Endothelial cell of umbilical vein (primary cell): ENCODE data around the gene STRIP2. TPM values are rescaled to one million over a fixed set of nuclear protein-coding genes. Genes with fewer than 3 reads are reported as not detected.

Experiments
- BruUV-seq: library from RNA; stranded (reverse); fragments of 400-500 nt; replicated peaks from 2 replicates; lab custom pipeline; 2021; lab: Mats Ljungman, UMichigan
- CTCF ChIA-PET: fragments of 300-600, 350-600 bp; sonication (Branson Sonifier 250); formaldehyde crosslinking; loops from one replicate; lab custom pipeline; 2021; ENCODE audit warnings: antibody characterized with exemption, inconsistent platforms; lab: Charles Lee
- POLR2A ChIA-PET: fragments of 300-600, 350-600 bp; sonication (Branson Sonifier 250); formaldehyde crosslinking; loops from one replicate; lab custom pipeline; 2021; ENCODE audit warnings: antibody characterized with exemption, inconsistent platforms; lab: Charles Lee
- DNase-seq: peaks from one replicate; pipeline ENCODE4 v3.0.0-alpha.2; 2011; ENCODE audit warnings: low read depth, low spot score
- FAIRE-seq: peaks from 2 replicates; lab custom pipeline; 2011; peaks lifted over from hg19 to GRCh38; lab: Jason Lieb, UNC
- H2AFZ ChIP-seq: 2 replicates; pipeline ENCODE4 v1.6.0; 2012; ENCODE audit warnings: low read depth, low read length, control low read depth, inconsistent platforms
- H3K27ac ChIP-seq: 2 replicates; pipeline ENCODE4 v1.5.1; 2011; ENCODE audit warnings: low read depth, mild to moderate bottlenecking, control low read depth, low read length, moderate library complexity; ENCODE audit not compliant: insufficient read depth
- H3K27me3 ChIP-seq, 2 experiments: 2 replicates each; pipeline versions ENCODE4 v1.6.0 to v1.6.1; 2011; ENCODE audit warnings: low read length in 2 of 2, mixed read lengths in 1 of 2; ENCODE audit not compliant: control insufficient read depth in 2 of 2, insufficient read depth in 2 of 2
- H3K36me3 ChIP-seq, 2 experiments: 2 replicates in 1 of 2; 3 replicates in 1 of 2; pipeline ENCODE4 v1.5.1; 2011; ENCODE audit warnings: low read length in 2 of 2, mild to moderate bottlenecking in 1 of 2, moderate library complexity in 1 of 2; ENCODE audit not compliant: control insufficient read depth in 2 of 2, insufficient read depth in 2 of 2; ENCODE audit errors: extremely low read depth in 1 of 2
- H3K4me1 ChIP-seq: 3 replicates; pipeline ENCODE4 v1.5.1; 2011; ENCODE audit warnings: mild to moderate bottlenecking, low read length; ENCODE audit not compliant: control insufficient read depth, insufficient read depth; ENCODE audit errors: extremely low read depth
- H3K4me2 ChIP-seq: 2 replicates; pipeline ENCODE4 v1.6.1; 2011; ENCODE audit warnings: low read length, control low read depth, mixed read lengths; ENCODE audit not compliant: insufficient read depth
- H3K4me3 ChIP-seq, 3 experiments: fragments of 200-600 bp in 1 of 3; sonication (generic), shearing (Covaris generic) in 1 of 3; replicated peaks in 1 of 3; 2 replicates each; pipeline ENCODE4 v1.5.1; 2011 to 2016; ENCODE audit warnings: control low read depth in 3 of 3, low read length in 3 of 3, mild to moderate bottlenecking in 2 of 3, inconsistent platforms in 1 of 3, low read depth in 1 of 3, moderate library complexity in 1 of 3; ENCODE audit not compliant: insufficient read depth in 1 of 3
- H3K79me2 ChIP-seq: 2 replicates; pipeline ENCODE4 v1.6.0; 2012; ENCODE audit warnings: low read length, inconsistent platforms; ENCODE audit not compliant: control insufficient read depth, insufficient read depth
- H3K9ac ChIP-seq: replicated peaks from 2 replicates; pipeline ENCODE3; 2011; ENCODE audit warnings: low read length, control low read depth; ENCODE audit not compliant: insufficient read depth; ENCODE audit errors: extremely low read depth
- H3K9me1 ChIP-seq: replicated peaks from 3 replicates; pipeline ENCODE4 v1.6.0; 2011; ENCODE audit warnings: mild to moderate bottlenecking, low read length; ENCODE audit not compliant: control insufficient read depth, insufficient read depth; ENCODE audit errors: extremely low read depth
- H3K9me3 ChIP-seq: replicated peaks from 2 replicates; pipeline ENCODE4 v1.5.1; 2012; ENCODE audit warnings: low read length, inconsistent platforms; ENCODE audit not compliant: control insufficient read depth, insufficient read depth
- H4K20me1 ChIP-seq: replicated peaks from 2 replicates; pipeline ENCODE3; 2011; ENCODE audit warnings: mild to moderate bottlenecking, low read length; ENCODE audit not compliant: control insufficient read depth, insufficient read depth; ENCODE audit errors: extremely low read depth
- EZH2 ChIP-seq: IDR thresholded peaks from 2 replicates; pipeline ENCODE4 v1.6.1; 2012; ENCODE audit warnings: borderline replicate concordance, low read depth, mild to moderate bottlenecking, moderate library complexity, low read length, inconsistent platforms; ENCODE audit not compliant: severe bottlenecking
- FOS ChIP-seq: IDR thresholded peaks from 2 replicates; pipeline ENCODE4 v1.6.1; 2011; ENCODE audit warnings: mild to moderate bottlenecking, low read length, moderate library complexity, borderline replicate concordance; ENCODE audit not compliant: insufficient read depth
- GATA2 ChIP-seq: IDR thresholded peaks from 2 replicates; pipeline ENCODE4 v1.7.0; 2011; ENCODE audit warnings: low read depth, mild to moderate bottlenecking, moderate library complexity, mixed read lengths, low read length; ENCODE audit not compliant: insufficient read length, insufficient read depth
- JUN ChIP-seq: IDR thresholded peaks from 2 replicates; pipeline ENCODE4 v1.6.1; 2011; ENCODE audit warnings: borderline replicate concordance, low read depth; ENCODE audit not compliant: insufficient read length, insufficient read depth
- MYC ChIP-seq: IDR thresholded peaks from one replicate; pipeline ENCODE4 v1.6.1; 2011; ENCODE audit warnings: mild to moderate bottlenecking, low read depth, low read length
- POLR2A ChIP-seq: IDR thresholded peaks from 2 replicates; pipeline ENCODE4 v1.6.1; 2012; ENCODE audit warnings: low read depth, mild to moderate bottlenecking, control low read depth, low read length
- POLR2AphosphoS5 ChIP-seq: IDR thresholded peaks from 2 replicates; pipeline ENCODE4 v1.6.1; 2012; ENCODE audit warnings: low read depth, mild to moderate bottlenecking, control low read depth, low read length, moderate library complexity; ENCODE audit not compliant: insufficient read depth
- dilution Hi-C: fragments of 300-500 bp; cut with MboI; formaldehyde crosslinking; loops from one replicate; pipeline ENCODE4 v1.15.0; 2019; ENCODE audit warnings: low sequenced_read_pairs; ENCODE audit not compliant: extremely low pct_ligation_motif_present
- intact Hi-C: fragments of 100-400 bp; cut with micrococcal nuclease; formaldehyde crosslinking; loops from one replicate; pipeline ENCODE4 v1.10.0; 2022
- polyA plus RNA-seq, 4 experiments: library from polyadenylated mRNA; depleted of rRNA in 3 of 4; stranded (reverse) in 3 of 4; unstranded in 1 of 4; fragments of >200 nt; gene quantifications; 2 replicates each; pipeline versions ENCODE4 v1.2.1 to v1.2.3, GENCODE V29; 2011 to 2012; ENCODE audit warnings: missing spikeins in 1 of 4
- total RNA-seq: library from RNA; stranded (reverse); gene quantifications from 2 replicates; pipeline ENCODE4 v1.2.3, GENCODE V29; 2021
- TF ChIP-seq, protein P1 (sequence below), 2 donors: IDR thresholded peaks; 1 replicate in 1 of 2; 2 replicates in 1 of 2; pipeline ENCODE4 v1.5.1; 2011; ENCODE audit warnings: low read length in 2 of 2, mild to moderate bottlenecking in 2 of 2, moderate library complexity in 2 of 2, control low read depth in 1 of 2, inconsistent platforms in 1 of 2, low read depth in 1 of 2; ENCODE audit not compliant: insufficient read depth in 1 of 2; ENCODE audit errors: extremely low read depth in 1 of 2
- TF ChIP-seq, protein P2 (sequence below): IDR thresholded peaks from 2 replicates; pipeline ENCODE4 v1.6.1; 2011; ENCODE audit not compliant: insufficient read depth, insufficient read length

Gene STRIP2
- total and polyA plus RNA-seq, 2 donors (not counting 3 experiments of a cell fraction or from before 2014, with no cell fraction given): 3.4 to 10.0 TPM

DNA sequence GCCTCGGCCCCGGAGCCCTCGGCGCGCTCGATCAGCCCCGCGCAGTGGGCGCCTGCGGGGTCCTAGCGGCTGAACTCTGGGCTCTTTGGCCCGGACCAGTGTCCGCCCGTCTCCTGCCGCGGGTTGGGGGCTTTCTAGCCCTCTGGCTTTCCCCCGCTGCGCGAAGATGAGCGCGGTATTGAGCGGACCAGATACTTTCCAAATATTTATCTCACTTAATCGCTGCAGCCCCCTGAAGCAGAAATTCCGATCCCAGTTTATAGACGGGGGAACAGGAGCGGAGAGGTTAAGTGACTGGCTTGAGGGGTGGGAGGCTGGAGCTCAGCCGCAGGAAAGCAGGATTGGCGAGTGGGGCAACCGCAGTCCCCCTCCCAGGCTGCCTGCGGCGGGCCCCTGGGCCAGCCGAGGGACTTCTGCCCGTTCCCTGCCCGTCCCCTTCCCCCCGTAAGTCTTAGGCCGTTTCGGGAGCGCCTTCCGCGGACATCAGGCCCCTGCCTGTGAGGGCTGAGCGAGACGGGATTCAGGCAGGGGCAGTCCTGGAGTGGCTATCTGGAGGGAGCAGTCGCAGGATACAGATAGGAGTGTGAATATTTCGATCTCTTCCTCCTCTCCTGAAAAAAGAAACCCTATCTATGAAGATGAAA, 565 bp downstream of the STRIP2 start:
- peak overlapping the region; percentile 69 for H3K9ac ChIP-seq
- H3K4me3 ChIP-seq: peak overlapping the region; percentile 66 to 93 (median 90)
- DNase-seq: peak; percentile 44
- peak overlapping the region; percentile 76 for H3K4me2 ChIP-seq
- H4K20me1 ChIP-seq: no peaks in the 10 kb centered on the region
- CTCF ChIA-PET: interaction anchor here (0.7 to 4.0 kb wide), 13 partner anchors 10 to 271 kb away, joined by 3 to 44 read pairs (median 4); no protein-coding TSS in a partner anchor
- POLR2A ChIA-PET: no interaction called here
- dilution Hi-C loops (no loop called here), intact Hi-C loops (loop anchor here (1.0 to 2.0 kb wide), 2 partner anchors 38 to 177 kb away; partner anchors contain the start of gene NRF1)
- H3K27me3 ChIP-seq: peaks cover 2 to 5% of the 10 kb centered on the region in 2 experiments
- peak; percentile 60 for FAIRE-seq
- no peaks in the 10 kb centered on the region for H3K9me1 ChIP-seq
- peak overlapping the region; percentile 86 for H2AFZ ChIP-seq
- peak overlapping the region; percentile 54 for H3K27ac ChIP-seq
- BruUV-seq: no TSS peak
- no peak for TF ChIP-seq POLR2A
- peak; percentile 3 for TF ChIP-seq POLR2AphosphoS5
- TF ChIP-seq MYC: no peak
- no peaks in the 10 kb centered on the region for H3K36me3 ChIP-seq
- H3K4me1 ChIP-seq: peaks cover 28% of the 10 kb centered on the region
- H3K79me2 ChIP-seq: peaks cover 18% of the 10 kb centered on the region
- no peaks in the 10 kb centered on the region for H3K9me3 ChIP-seq

DNA sequence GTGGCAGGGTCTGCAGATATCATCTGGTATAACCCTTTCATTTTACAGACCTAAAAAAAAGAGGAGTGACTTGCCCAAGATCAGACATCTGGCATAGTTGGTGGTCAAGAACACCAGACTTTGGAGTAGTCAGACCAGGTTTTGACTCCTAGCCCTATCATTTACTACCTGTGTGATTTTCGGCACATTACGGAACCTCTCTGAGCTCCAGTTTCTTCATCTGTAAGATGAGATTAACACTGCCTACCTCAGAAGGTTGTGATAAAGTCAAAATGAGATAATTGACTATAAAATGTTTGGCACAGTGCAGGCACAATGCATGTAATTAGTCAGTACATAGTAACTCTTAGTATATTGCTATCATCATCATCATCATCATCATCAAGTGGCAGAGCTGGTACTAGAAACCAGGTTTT, 1.2 kb downstream of the STRIP2 start:
- Histone ChIP-seq H3K9ac (peak overlapping the region; percentile 69), H3K79me2 (peaks cover 18% of the 10 kb centered on the region), H3K4me3 (peak overlapping the region; percentile 66 to 93 (median 90)), H3K27ac (no peak overlapping the region), H3K9me1 (no peaks in the 10 kb centered on the region), H3K9me3 (no peaks in the 10 kb centered on the region), H4K20me1 (no peaks in the 10 kb centered on the region), H3K4me2 (peak overlapping the region; percentile 76), H2AFZ (no peak overlapping the region), H3K36me3 (no peaks in the 10 kb centered on the region), H3K27me3 (peaks cover 2 to 5% of the 10 kb centered on the region in 2 experiments), H3K4me1 (peaks cover 29% of the 10 kb centered on the region)
- DNase-seq (no peak), FAIRE-seq (no peak)
- dilution Hi-C loops (no loop called here), intact Hi-C loops (loop anchor here (2.0 kb wide), 1 partner anchor 37 kb away; no protein-coding TSS in a partner anchor)
- POLR2A ChIA-PET: no interaction called here
- TF ChIP-seq, protein P1, sequence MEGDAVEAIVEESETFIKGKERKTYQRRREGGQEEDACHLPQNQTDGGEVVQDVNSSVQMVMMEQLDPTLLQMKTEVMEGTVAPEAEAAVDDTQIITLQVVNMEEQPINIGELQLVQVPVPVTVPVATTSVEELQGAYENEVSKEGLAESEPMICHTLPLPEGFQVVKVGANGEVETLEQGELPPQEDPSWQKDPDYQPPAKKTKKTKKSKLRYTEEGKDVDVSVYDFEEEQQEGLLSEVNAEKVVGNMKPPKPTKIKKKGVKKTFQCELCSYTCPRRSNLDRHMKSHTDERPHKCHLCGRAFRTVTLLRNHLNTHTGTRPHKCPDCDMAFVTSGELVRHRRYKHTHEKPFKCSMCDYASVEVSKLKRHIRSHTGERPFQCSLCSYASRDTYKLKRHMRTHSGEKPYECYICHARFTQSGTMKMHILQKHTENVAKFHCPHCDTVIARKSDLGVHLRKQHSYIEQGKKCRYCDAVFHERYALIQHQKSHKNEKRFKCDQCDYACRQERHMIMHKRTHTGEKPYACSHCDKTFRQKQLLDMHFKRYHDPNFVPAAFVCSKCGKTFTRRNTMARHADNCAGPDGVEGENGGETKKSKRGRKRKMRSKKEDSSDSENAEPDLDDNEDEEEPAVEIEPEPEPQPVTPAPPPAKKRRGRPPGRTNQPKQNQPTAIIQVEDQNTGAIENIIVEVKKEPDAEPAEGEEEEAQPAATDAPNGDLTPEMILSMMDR (IDR thresholded peaks at IDR 0.05; ENCODE audit: extremely low read depth in 1 of 2, insufficient read depth in 1 of 2, low read depth in 1 of 2, low read length in 2 of 2): no peak
- no peak for TF ChIP-seq POLR2AphosphoS5
- TF ChIP-seq, protein P2, sequence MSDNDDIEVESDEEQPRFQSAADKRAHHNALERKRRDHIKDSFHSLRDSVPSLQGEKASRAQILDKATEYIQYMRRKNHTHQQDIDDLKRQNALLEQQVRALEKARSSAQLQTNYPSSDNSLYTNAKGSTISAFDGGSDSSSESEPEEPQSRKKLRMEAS: no peak
- no peak for TF ChIP-seq EZH2
- no peak for TF ChIP-seq MYC
- no peak for TF ChIP-seq JUN
- TF ChIP-seq GATA2: no peak
- TF ChIP-seq FOS: no peak
- TF ChIP-seq POLR2A: no peak
- TSS peak; percentile 15 for BruUV-seq
- CTCF ChIA-PET: interaction anchor here (1.4 to 4.0 kb wide), 3 partner anchors 11 to 68 kb away, joined by 4 to 44 read pairs (median 24); no protein-coding TSS in a partner anchor
